GM23338 (cell line): ENCODE data around the gene ROBO1. TPM values are rescaled to one million over a fixed set of nuclear protein-coding genes. Genes with fewer than 3 reads are reported as not detected.

Experiments
- ATAC-seq: fragments of 200-7000 bp; cut with Tn5 transposase; 3 replicates; pipeline ENCODE4 v1.9.1; 2020
- DNase-seq: peaks from one replicate; pipeline ENCODE4 v3.0.0-alpha.2; 2015; ENCODE audit warnings: low spot score
- H2AFZ ChIP-seq: fragments of 200-600 bp; sonication (generic); 2 replicates; pipeline ENCODE4 v1.8.0; 2016; ENCODE audit warnings: antibody characterized with exemption, mild to moderate bottlenecking, moderate library complexity
- H3F3A ChIP-seq: fragments of 200-600 bp; sonication (generic); replicated peaks from 2 replicates; pipeline ENCODE4 v1.8.0; 2017; ENCODE audit warnings: antibody characterized with exemption, mixed run types, low read depth
- H3K27ac ChIP-seq: fragments of 200-600 bp; sonication (generic); 2 replicates; pipeline ENCODE4 v1.6.1; 2016; ENCODE audit warnings: low read depth
- H3K27me3 ChIP-seq: fragments of 200-600 bp; sonication (generic); 2 replicates; pipeline ENCODE4 v1.8.0; 2016; ENCODE audit warnings: mild to moderate bottlenecking, mixed run types, moderate library complexity; ENCODE audit not compliant: insufficient read depth
- H3K36me3 ChIP-seq: fragments of 200-600 bp; sonication (generic); 2 replicates; pipeline ENCODE4 v1.8.0; 2016; ENCODE audit warnings: mild to moderate bottlenecking; ENCODE audit not compliant: insufficient read depth
- H3K4me1 ChIP-seq: fragments of 200-600 bp; sonication (generic); 2 replicates; pipeline ENCODE4 v1.8.0; 2016; ENCODE audit warnings: mild to moderate bottlenecking, moderate library complexity; ENCODE audit not compliant: insufficient read depth
- H3K4me2 ChIP-seq: fragments of 200-600 bp; sonication (generic); 2 replicates; pipeline ENCODE4 v1.7.1; 2017; ENCODE audit warnings: mixed run types
- H3K4me3 ChIP-seq: fragments of 200-600 bp; sonication (generic); 2 replicates; pipeline ENCODE4 v1.6.1; 2016; ENCODE audit warnings: mixed run types
- H3K79me2 ChIP-seq: fragments of 200-600 bp; sonication (generic); replicated peaks from 2 replicates; pipeline ENCODE4 v1.8.0; 2017; ENCODE audit warnings: mild to moderate bottlenecking; ENCODE audit not compliant: insufficient read depth
- H3K9me2 ChIP-seq: fragments of 200-600 bp; sonication (generic); 2 replicates; pipeline ENCODE4 v1.8.0; 2017; ENCODE audit not compliant: insufficient read depth
- H4K20me1 ChIP-seq: fragments of 200-600 bp; sonication (generic); replicated peaks from 2 replicates; pipeline ENCODE4 v1.8.0; 2017; ENCODE audit warnings: mild to moderate bottlenecking; ENCODE audit not compliant: insufficient read depth
- H3K27ac Mint-ChIP-seq: 2 replicates; pipeline ENCODE4 v1.8.0; 2020; ENCODE audit warnings: inconsistent platforms, mild to moderate bottlenecking, moderate library complexity, mixed read lengths
- H3K27me3 Mint-ChIP-seq: 3 replicates; pipeline ENCODE4 v1.8.0; 2022; ENCODE audit warnings: low read depth, mild to moderate bottlenecking, moderate library complexity, mixed read lengths, inconsistent platforms; ENCODE audit not compliant: insufficient read depth, poor library complexity
- H3K36me3 Mint-ChIP-seq: 3 replicates; pipeline ENCODE4 v1.8.0; 2021; ENCODE audit warnings: low read depth, mild to moderate bottlenecking, inconsistent platforms, moderate library complexity, mixed read lengths
- H3K4me1 Mint-ChIP-seq: 3 replicates; pipeline ENCODE4 v1.8.0; 2020; ENCODE audit warnings: mild to moderate bottlenecking, inconsistent platforms, mixed read lengths
- H3K4me3 Mint-ChIP-seq: 3 replicates; pipeline ENCODE4 v1.8.0; 2021; ENCODE audit warnings: moderate library complexity, mild to moderate bottlenecking, inconsistent platforms, mixed read lengths
- H3K9me3 Mint-ChIP-seq: 3 replicates; pipeline ENCODE4 v1.8.0; 2020; ENCODE audit warnings: moderate library complexity, mild to moderate bottlenecking, inconsistent platforms, mixed read lengths
- CREB1 ChIP-seq: fragments of 250-450 bp; sonication (Bioruptor Pico); IDR thresholded peaks from 2 replicates; pipeline ENCODE4 v1.5.0; 2020; ENCODE audit warnings: low read depth, mild to moderate bottlenecking, moderate library complexity
- EZH2 ChIP-seq: fragments of 200-600 bp; sonication (generic); IDR thresholded peaks from one replicate; pipeline ENCODE4 v1.8.0; 2017; ENCODE audit warnings: antibody characterized with exemption, mild to moderate bottlenecking, low read depth; ENCODE audit not compliant: unreplicated experiment
- EZH2phosphoT487 ChIP-seq: fragments of 200-600 bp; sonication (generic); IDR thresholded peaks from one replicate; pipeline ENCODE4 v1.8.1; 2018; ENCODE audit warnings: antibody characterized with exemption; ENCODE audit not compliant: unreplicated experiment
- JUNB ChIP-seq: IDR thresholded peaks from one replicate; pipeline ENCODE4 v1.6.1; 2016; ENCODE audit warnings: antibody characterized with exemption; ENCODE audit not compliant: unreplicated experiment
- NANOG ChIP-seq: IDR thresholded peaks from 2 replicates; pipeline ENCODE4 v1.6.1; 2016; ENCODE audit warnings: antibody characterized with exemption, borderline replicate concordance
- POLR2AphosphoS5 ChIP-seq: IDR thresholded peaks from 2 replicates; pipeline ENCODE4 v1.6.1; 2016; ENCODE audit warnings: antibody characterized with exemption, low read depth
- STAT1 ChIP-seq: IDR thresholded peaks from one replicate; pipeline ENCODE4 v1.6.1; 2016; ENCODE audit warnings: antibody characterized with exemption; ENCODE audit not compliant: unreplicated experiment
- ZNF114 ChIP-seq: fragments of 250-450 bp; sonication (Bioruptor Pico); IDR thresholded peaks from 2 replicates; pipeline ENCODE4 v1.5.0; 2020; ENCODE audit warnings: mild to moderate bottlenecking, moderate library complexity
- ZNF331 ChIP-seq: fragments of 250-450 bp; sonication (Bioruptor Pico); IDR thresholded peaks from 2 replicates; pipeline ENCODE4 v1.5.0; 2020; ENCODE audit warnings: low read depth, mild to moderate bottlenecking, moderate library complexity
- polyA plus RNA-seq: library from polyadenylated mRNA; unstranded; fragments of >200 nt; fragmentation: Nextera tagmentation; extraction: Ambion mirVana; gene quantifications from 2 replicates; pipeline ENCODE4 v1.2.1, GENCODE V29; 2016
- total RNA-seq: library from RNA; depleted of rRNA; stranded (reverse); fragments of >200 nt; shearing (Covaris generic); gene quantifications from 2 replicates; pipeline ENCODE4 v1.2.3, GENCODE V29; 2014
- TF ChIP-seq, protein P1 (sequence below): IDR thresholded peaks from one replicate; pipeline ENCODE4 v1.6.1; 2018; ENCODE audit warnings: antibody characterized with exemption; ENCODE audit not compliant: unreplicated experiment
- TF ChIP-seq, protein P2 (sequence below), 2 experiments: fragments of 200-600 bp in 1 of 2; sonication (generic) in 1 of 2; conservative IDR thresholded peaks; 2 replicates each; pipeline versions ENCODE4 v1.5.1 to v1.6.1; 2016 to 2017; ENCODE audit warnings: antibody characterized with exemption in 2 of 2, low read depth in 2 of 2, mild to moderate bottlenecking in 2 of 2, moderate library complexity in 1 of 2

Gene ROBO1
- total and polyA plus RNA-seq, 2 experiments from 2014 or later, result 19.2 to 78.3 TPM

DNA sequence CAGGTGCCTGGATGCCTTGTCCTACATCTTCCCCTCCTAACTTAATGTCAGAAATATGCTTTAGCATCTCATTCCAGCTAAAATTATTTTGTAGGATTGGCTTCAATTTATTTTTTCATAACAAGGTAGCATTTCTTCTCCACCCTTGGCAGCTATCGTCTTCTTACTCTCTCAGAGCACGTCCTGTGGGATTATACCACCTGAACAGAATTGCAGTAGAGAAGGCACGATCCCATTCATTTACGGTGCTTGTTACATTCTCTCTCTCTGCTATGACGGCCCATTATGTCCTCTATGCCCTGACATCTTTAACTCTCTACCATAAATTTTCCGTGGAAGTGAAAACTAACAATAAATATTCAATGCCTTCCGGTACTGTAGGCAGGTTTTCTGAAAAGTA is 103.3 kb downstream of the ROBO1 start:
- H2AFZ ChIP-seq, result no peak overlapping the region
- H3K9me3 Mint-ChIP-seq, result no peaks in the 10 kb centered on the region; the same call in 2 of the 3 replicates
- ATAC-seq, result no peak

DNA sequence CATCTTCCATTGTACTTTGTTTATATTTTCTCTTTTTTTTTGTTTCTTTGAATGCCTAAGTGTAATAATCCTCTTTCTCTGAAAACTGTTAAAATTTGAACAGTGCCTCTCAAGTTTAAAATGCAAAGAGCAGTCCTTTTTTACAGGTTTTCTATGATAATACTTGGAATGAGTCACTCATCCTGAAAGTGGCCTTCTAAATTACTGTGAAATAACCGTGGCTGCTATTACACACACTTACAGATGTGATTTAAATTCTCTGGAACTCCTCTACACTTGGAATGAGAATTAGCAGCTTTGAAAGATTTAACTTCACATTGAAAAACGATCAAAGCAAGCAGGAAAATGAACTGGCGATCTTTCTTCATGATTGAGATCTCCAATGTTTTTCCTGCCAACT is 105.9 kb downstream of the ROBO1 start:
- Histone ChIP-seq H3K27me3 (no peaks in the 10 kb centered on the region), H3K4me3 (no peak overlapping the region), H3F3A (no peaks in the 10 kb centered on the region), H3K4me1 (no peaks in the 10 kb centered on the region), H3K27ac (no peak overlapping the region), H4K20me1 (no peaks in the 10 kb centered on the region), H3K4me2 (no peak overlapping the region), H3K79me2 (no peaks in the 10 kb centered on the region), H3K36me3 (no peaks in the 10 kb centered on the region), H3K9me2 (no peaks in the 10 kb centered on the region), H2AFZ (no peak overlapping the region)
- ATAC-seq (no peak), DNase-seq (no peak)
- no peak overlapping the region for H3K27ac Mint-ChIP-seq
- H3K4me1 Mint-ChIP-seq, result peaks cover 9% of the 10 kb centered on the region; the same call in 2 of the 3 replicates
- H3K36me3 Mint-ChIP-seq, result no peaks in the 10 kb centered on the region
- no peak overlapping the region for H3K4me3 Mint-ChIP-seq
- H3K9me3 Mint-ChIP-seq, result no peaks in the 10 kb centered on the region; the same call in 2 of the 3 replicates
- H3K27me3 Mint-ChIP-seq, result no peaks in the 10 kb centered on the region
- TF ChIP-seq, protein P1, sequence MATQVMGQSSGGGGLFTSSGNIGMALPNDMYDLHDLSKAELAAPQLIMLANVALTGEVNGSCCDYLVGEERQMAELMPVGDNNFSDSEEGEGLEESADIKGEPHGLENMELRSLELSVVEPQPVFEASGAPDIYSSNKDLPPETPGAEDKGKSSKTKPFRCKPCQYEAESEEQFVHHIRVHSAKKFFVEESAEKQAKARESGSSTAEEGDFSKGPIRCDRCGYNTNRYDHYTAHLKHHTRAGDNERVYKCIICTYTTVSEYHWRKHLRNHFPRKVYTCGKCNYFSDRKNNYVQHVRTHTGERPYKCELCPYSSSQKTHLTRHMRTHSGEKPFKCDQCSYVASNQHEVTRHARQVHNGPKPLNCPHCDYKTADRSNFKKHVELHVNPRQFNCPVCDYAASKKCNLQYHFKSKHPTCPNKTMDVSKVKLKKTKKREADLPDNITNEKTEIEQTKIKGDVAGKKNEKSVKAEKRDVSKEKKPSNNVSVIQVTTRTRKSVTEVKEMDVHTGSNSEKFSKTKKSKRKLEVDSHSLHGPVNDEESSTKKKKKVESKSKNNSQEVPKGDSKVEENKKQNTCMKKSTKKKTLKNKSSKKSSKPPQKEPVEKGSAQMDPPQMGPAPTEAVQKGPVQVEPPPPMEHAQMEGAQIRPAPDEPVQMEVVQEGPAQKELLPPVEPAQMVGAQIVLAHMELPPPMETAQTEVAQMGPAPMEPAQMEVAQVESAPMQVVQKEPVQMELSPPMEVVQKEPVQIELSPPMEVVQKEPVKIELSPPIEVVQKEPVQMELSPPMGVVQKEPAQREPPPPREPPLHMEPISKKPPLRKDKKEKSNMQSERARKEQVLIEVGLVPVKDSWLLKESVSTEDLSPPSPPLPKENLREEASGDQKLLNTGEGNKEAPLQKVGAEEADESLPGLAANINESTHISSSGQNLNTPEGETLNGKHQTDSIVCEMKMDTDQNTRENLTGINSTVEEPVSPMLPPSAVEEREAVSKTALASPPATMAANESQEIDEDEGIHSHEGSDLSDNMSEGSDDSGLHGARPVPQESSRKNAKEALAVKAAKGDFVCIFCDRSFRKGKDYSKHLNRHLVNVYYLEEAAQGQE, result no peak
- TF ChIP-seq EZH2phosphoT487 (no peak), STAT1 (no peak), ZNF331 (CRISPR knock-in tag) (no peak), EZH2 (no peak), ZNF114 (CRISPR knock-in tag) (no peak), POLR2AphosphoS5 (no peak)

More for the DNA sequence above, 103.3 kb downstream of the ROBO1 start:
- TF ChIP-seq ZNF331 (CRISPR knock-in tag) (no peak), JUNB (no peak), CREB1 (CRISPR knock-in tag) (no peak), ZNF114 (CRISPR knock-in tag) (no peak), EZH2 (no peak), EZH2phosphoT487 (no peak), NANOG (no peak)
- TF ChIP-seq, protein P1, result no peak
- TF ChIP-seq, protein P2, sequence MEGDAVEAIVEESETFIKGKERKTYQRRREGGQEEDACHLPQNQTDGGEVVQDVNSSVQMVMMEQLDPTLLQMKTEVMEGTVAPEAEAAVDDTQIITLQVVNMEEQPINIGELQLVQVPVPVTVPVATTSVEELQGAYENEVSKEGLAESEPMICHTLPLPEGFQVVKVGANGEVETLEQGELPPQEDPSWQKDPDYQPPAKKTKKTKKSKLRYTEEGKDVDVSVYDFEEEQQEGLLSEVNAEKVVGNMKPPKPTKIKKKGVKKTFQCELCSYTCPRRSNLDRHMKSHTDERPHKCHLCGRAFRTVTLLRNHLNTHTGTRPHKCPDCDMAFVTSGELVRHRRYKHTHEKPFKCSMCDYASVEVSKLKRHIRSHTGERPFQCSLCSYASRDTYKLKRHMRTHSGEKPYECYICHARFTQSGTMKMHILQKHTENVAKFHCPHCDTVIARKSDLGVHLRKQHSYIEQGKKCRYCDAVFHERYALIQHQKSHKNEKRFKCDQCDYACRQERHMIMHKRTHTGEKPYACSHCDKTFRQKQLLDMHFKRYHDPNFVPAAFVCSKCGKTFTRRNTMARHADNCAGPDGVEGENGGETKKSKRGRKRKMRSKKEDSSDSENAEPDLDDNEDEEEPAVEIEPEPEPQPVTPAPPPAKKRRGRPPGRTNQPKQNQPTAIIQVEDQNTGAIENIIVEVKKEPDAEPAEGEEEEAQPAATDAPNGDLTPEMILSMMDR (conservative IDR thresholded peaks at IDR 0.05; ENCODE audit: low read depth in 2 of 2), result no peak
- Mint-ChIP-seq H3K4me3 (no peak overlapping the region), H3K27me3 (no peaks in the 10 kb centered on the region), H3K4me1 (peaks cover 9% of the 10 kb centered on the region; the same call in 2 of the 3 replicates), H3K27ac (no peak overlapping the region), H3K36me3 (no peaks in the 10 kb centered on the region)
- no peaks in the 10 kb centered on the region for H4K20me1 ChIP-seq
- no peaks in the 10 kb centered on the region for H3K27me3 ChIP-seq
- H3K4me1 ChIP-seq, result no peaks in the 10 kb centered on the region
- H3K4me2 ChIP-seq, result no peak overlapping the region
- no peaks in the 10 kb centered on the region for H3F3A ChIP-seq
- H3K9me2 ChIP-seq, result no peaks in the 10 kb centered on the region
- H3K27ac ChIP-seq, result no peak overlapping the region
- H3K79me2 ChIP-seq, result no peaks in the 10 kb centered on the region
- DNase-seq, result no peak
- H3K36me3 ChIP-seq, result no peaks in the 10 kb centered on the region
- H3K4me3 ChIP-seq, result no peak overlapping the region
